Naive thymus-derived CD4-positive, alpha-beta T cell (primary cell): ENCODE data around the gene PITPNM1. TPM values are rescaled to one million over a fixed set of nuclear protein-coding genes. Genes with fewer than 3 reads are reported as not detected.
A peak's percentile ranks its signal among the peaks of the same experiment; 100 is the strongest.

Experiments used
- ATAC-seq: fragments of 150-1000 bp; cut with Tn5 transposase; 2 replicates; pipeline ENCODE4 v1.10.0; 2021; ENCODE audit warnings: mild to moderate bottlenecking, moderate library complexity
- CTCF ChIA-PET: fragments of 350-600 bp; sonication (Branson Sonifier 250); formaldehyde crosslinking; loops from one replicate; lab custom pipeline; 2021; ENCODE audit warnings: antibody characterized with exemption; lab: Charles Lee
- POLR2A ChIA-PET: fragments of 350-600 bp; sonication (Branson Sonifier 250); formaldehyde crosslinking; loops from one replicate; lab custom pipeline; 2021; ENCODE audit warnings: antibody characterized with exemption, inconsistent platforms; lab: Charles Lee
- DNase-seq, 9 donors: peaks; one replicate each; pipeline versions ENCODE4 v3.0.0 to v3.0.0-alpha.2; 2020 to 2022; ENCODE audit warnings: mixed read lengths in 1 of 9
- H3K27ac ChIP-seq: one replicate; pipeline ENCODE4 v1.7.0; 2013; ENCODE audit warnings: mild to moderate bottlenecking, low read depth, low read length, moderate library complexity
- H3K27me3 ChIP-seq, 2 donors: one replicate each; pipeline ENCODE4 v1.7.0; 2013; ENCODE audit warnings: low read length in 2 of 2, mild to moderate bottlenecking in 2 of 2, moderate library complexity in 2 of 2; ENCODE audit not compliant: control insufficient read depth in 2 of 2, insufficient read depth in 2 of 2
- H3K36me3 ChIP-seq, 3 experiments: 1 replicate in 2 of 3; 2 replicates in 1 of 3; pipeline ENCODE4 v1.7.0; 2013; ENCODE audit warnings: low read length in 3 of 3, mild to moderate bottlenecking in 3 of 3, moderate library complexity in 1 of 3; ENCODE audit not compliant: insufficient read depth in 3 of 3, control insufficient read depth in 2 of 3
- H3K4me1 ChIP-seq, 2 donors: one replicate each; pipeline ENCODE4 v1.7.0; 2013; ENCODE audit warnings: low read length in 2 of 2, mild to moderate bottlenecking in 2 of 2, moderate library complexity in 1 of 2; ENCODE audit not compliant: control insufficient read depth in 2 of 2, insufficient read depth in 2 of 2
- H3K4me3 ChIP-seq: 2 replicates; pipeline ENCODE4 v1.7.0; 2013; ENCODE audit warnings: mild to moderate bottlenecking, low read length
- H3K9me3 ChIP-seq, 3 experiments: 1 replicate in 2 of 3; 2 replicates in 1 of 3; pipeline ENCODE4 v1.7.0; 2013; ENCODE audit warnings: low read length in 3 of 3; ENCODE audit not compliant: control insufficient read depth in 2 of 3
- H3K27ac Mint-ChIP-seq, 9 donors: one replicate each; pipeline ENCODE4 v1.8.0; 2020 to 2022; ENCODE audit warnings: mixed read lengths in 9 of 9, mild to moderate bottlenecking in 8 of 9, moderate library complexity in 5 of 9, inconsistent platforms in 2 of 9
- H3K27me3 Mint-ChIP-seq, 5 donors: one replicate each; pipeline ENCODE4 v1.8.0; 2021 to 2022; ENCODE audit warnings: mixed read lengths in 5 of 5, mild to moderate bottlenecking in 1 of 5
- H3K36me3 Mint-ChIP-seq, 5 donors: one replicate each; pipeline ENCODE4 v1.8.0; 2020 to 2022; ENCODE audit warnings: mixed read lengths in 5 of 5, mild to moderate bottlenecking in 3 of 5, inconsistent platforms in 1 of 5
- H3K4me1 Mint-ChIP-seq, 7 donors: one replicate each; pipeline ENCODE4 v1.8.0; 2020 to 2022; ENCODE audit warnings: mixed read lengths in 7 of 7, mild to moderate bottlenecking in 3 of 7, inconsistent platforms in 1 of 7
- H3K4me3 Mint-ChIP-seq, 10 donors: one replicate each; pipeline ENCODE4 v1.8.0; 2020 to 2022; ENCODE audit warnings: mild to moderate bottlenecking in 10 of 10, mixed read lengths in 10 of 10, moderate library complexity in 6 of 10, inconsistent platforms in 2 of 10
- H3K9me3 Mint-ChIP-seq, 11 donors: one replicate each; pipeline ENCODE4 v1.8.0; 2020 to 2022; ENCODE audit warnings: mixed read lengths in 11 of 11, mild to moderate bottlenecking in 4 of 11, inconsistent platforms in 1 of 11, moderate library complexity in 1 of 11
- intact Hi-C, 2 donors: fragments of 100-400 bp; cut with micrococcal nuclease; formaldehyde crosslinking; loops; one replicate each; pipeline ENCODE4 v1.15.1; 2023
- polyA plus RNA-seq, 2 donors: library from polyadenylated mRNA; unstranded; fragments of 300-500 nt; fragmentation: Illumina TruSeq; gene quantifications; one replicate each; pipeline ENCODE4 v1.2.3, GENCODE V29; 2021
- total RNA-seq, 6 experiments: library from RNA in 5 of 6; stranded (reverse) in 5 of 6; gene quantifications; 1 replicate in 5 of 6; 2 replicates in 1 of 6; pipeline ENCODE4 v1.2.3 and lab custom pipeline; 2021 to 2026

Gene PITPNM1
- total and polyA plus RNA-seq, 7 experiments from 2014 or later = 9.5 to 133 (median 92.4) TPM

DNA sequence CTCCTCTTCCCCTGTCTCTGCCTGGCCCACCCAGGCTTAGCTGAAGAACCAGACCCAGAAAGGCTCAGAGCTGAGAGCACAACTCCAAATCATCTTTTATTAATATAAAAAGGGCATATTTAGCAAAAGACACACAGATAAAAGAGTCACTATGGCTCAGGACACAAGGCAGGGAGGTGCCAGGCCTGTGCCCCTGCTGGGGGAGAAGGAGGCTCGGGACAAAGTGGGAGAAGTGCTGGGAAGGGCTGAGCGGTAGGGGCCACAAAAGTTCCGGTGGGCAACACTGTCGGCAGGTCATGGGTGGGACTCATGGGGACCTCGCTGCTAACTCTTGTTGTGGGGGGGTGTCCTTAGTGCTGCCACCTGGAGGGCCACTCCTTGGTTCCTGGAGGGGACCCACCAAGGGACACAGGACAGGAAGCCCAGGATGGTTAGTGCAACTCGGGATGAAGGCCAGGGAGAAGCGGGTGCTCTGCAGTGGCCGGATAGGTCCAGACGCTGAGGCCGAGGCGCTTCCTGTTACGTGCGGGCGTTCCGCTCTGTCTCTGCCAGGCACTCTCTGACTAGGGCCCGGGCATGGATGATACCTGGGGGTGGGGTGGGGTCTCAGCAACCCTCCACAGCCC, 1.4 kb upstream of the PITPNM1 start:
- intact Hi-C loops = loop anchor here (1.0 to 5.0 kb wide), 12 partner anchors 22 to 1189 kb away; partner anchors contain the start of genes PTPRCAP (in 2 of the 2), CD248 (in 1 of the 2), GRK2 (in 1 of the 2) and POLD4 (in 1 of the 2)
- Histone ChIP-seq H3K4me3 (peak overlapping the region; percentile 81), H3K36me3 (peaks cover 0 to 18% (median 0%) of the 10 kb centered on the region in 3 experiments), H3K27ac (peak overlapping the region; percentile 96), H3K27me3 (no peaks in the 10 kb centered on the region), H3K9me3 (no peaks in the 10 kb centered on the region), H3K4me1 (peaks cover 40 to 45% of the 10 kb centered on the region in 2 donors)
- H3K4me3 Mint-ChIP-seq = peak overlapping the region; percentile 89 to 95 (median 90)
- H3K9me3 Mint-ChIP-seq = peaks cover 0 to 5% (median 0%) of the 10 kb centered on the region in 11 donors
- ChIA-PET POLR2A (interaction anchor here (0.6 to 5.0 kb wide), 14 partner anchors 22 to 387 kb away, joined by 3 to 40 read pairs (median 6); partner anchors contain the start of genes AIP, KDM2A, POLD4 and PPP1CA), CTCF (no interaction called here)
- peaks cover 0 to 16% (median 0%) of the 10 kb centered on the region in 5 donors for H3K36me3 Mint-ChIP-seq
- peak overlapping the region; percentile 87 to 98 (median 96) for H3K27ac Mint-ChIP-seq
- peaks cover 26 to 49% (median 41%) of the 10 kb centered on the region in 7 donors for H3K4me1 Mint-ChIP-seq
- peaks cover 0 to 11% (median 0%) of the 10 kb centered on the region in 5 donors for H3K27me3 Mint-ChIP-seq
- ATAC-seq = no peak
- DNase-seq = peak in 1 of 9 donors; percentile 29

GRCh38 chr11:67505605-67506396, 638 bp upstream of the PITPNM1 start:
- peaks cover 3 to 23% (median 5%) of the 10 kb centered on the region in 5 donors for H3K36me3 Mint-ChIP-seq
- peaks cover 40 to 45% of the 10 kb centered on the region in 2 donors for H3K4me1 ChIP-seq
- H3K4me3 ChIP-seq = peak overlapping the region; percentile 81
- DNase-seq (peak; percentile 84 to 91 (median 88)), ATAC-seq (peak; percentile 69)
- H3K36me3 ChIP-seq = peaks cover 0 to 26% (median 6%) of the 10 kb centered on the region in 3 experiments
- H3K4me1 Mint-ChIP-seq = peaks cover 31 to 54% (median 46%) of the 10 kb centered on the region in 7 donors
- H3K27me3 ChIP-seq = no peaks in the 10 kb centered on the region
- ChIA-PET CTCF (interaction anchor here (0.6 to 1.3 kb wide), 8 partner anchors 19 to 149 kb away, joined by 3 to 6 read pairs (median 3); partner anchors contain the start of gene PPP1CA), POLR2A (interaction anchor here (0.6 to 5.0 kb wide), 18 partner anchors 21 to 387 kb away, joined by 3 to 40 read pairs (median 4); partner anchors contain the start of genes AIP, KDM2A, POLD4 and PPP1CA)
- no peaks in the 10 kb centered on the region for H3K9me3 ChIP-seq
- intact Hi-C loops = loop anchor here (1.0 to 5.0 kb wide), 12 partner anchors 22 to 1188 kb away; partner anchors contain the start of genes PTPRCAP (in 2 of the 2), CD248 (in 1 of the 2), GRK2 (in 1 of the 2) and POLD4 (in 1 of the 2)
- peaks cover 0 to 5% (median 0%) of the 10 kb centered on the region in 11 donors for H3K9me3 Mint-ChIP-seq
- peaks cover 0 to 5% (median 0%) of the 10 kb centered on the region in 5 donors for H3K27me3 Mint-ChIP-seq
- H3K4me3 Mint-ChIP-seq = peak overlapping the region; percentile 89 to 95 (median 90)
- peak overlapping the region; percentile 96 for H3K27ac ChIP-seq
- peak overlapping the region; percentile 84 to 98 (median 93) for H3K27ac Mint-ChIP-seq

DNA sequence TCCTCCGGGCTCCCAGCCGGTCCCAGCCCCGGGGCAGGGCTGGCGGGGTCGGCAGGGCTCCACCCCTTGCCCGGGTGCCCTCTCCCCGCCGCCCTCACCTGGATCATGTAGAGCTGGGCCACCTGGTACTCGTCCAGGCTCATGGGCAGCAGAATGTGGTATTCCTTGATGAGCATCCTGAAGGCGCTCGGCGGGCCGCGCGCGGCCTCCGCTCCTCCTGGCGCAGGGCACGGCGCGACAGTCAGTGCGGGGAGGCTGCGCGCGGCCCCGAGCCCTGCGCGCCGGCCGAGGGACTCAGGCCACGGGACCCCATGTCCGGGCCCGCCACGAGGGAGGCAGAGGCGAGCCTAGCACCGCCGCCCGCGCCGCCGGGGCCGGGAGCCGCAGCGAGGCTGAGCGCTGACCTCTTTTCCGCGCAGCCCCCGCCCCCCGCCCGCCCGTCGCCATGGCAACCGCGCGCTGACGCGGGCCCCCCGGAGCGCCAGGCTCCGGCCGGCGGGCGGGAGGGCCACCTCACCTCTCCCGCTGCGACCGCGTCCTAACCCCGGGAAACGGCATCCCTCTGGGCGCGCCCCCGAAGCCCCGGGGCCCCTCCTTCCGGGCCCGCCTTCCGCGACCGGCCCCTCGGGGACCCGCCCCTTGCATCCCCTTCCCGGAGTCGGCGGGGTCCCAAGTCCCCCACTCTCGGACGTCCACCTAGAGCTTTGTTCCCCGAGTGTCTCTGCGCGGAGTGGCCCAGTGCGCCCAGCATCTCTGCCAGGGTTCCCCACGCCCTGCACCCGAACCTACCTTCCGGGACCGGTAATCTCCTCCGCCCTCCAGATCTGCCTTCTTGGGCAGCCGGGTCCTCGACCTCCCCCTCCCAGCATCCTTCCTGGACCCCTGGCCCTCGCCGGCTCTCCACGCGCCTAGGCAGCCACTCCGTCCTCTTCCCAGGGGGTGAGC, 886 bp downstream of the PITPNM1 start:
- H3K36me3 Mint-ChIP-seq = peaks cover 8 to 33% (median 11%) of the 10 kb centered on the region in 5 donors
- peaks cover 35 to 54% (median 50%) of the 10 kb centered on the region in 7 donors for H3K4me1 Mint-ChIP-seq
- H3K9me3 Mint-ChIP-seq = peaks cover 0 to 5% (median 0%) of the 10 kb centered on the region in 11 donors
- CTCF ChIA-PET = interaction anchor here (0.6 to 1.3 kb wide), 3 partner anchors 103 to 147 kb away, joined by 3 to 4 read pairs (median 3); partner anchors contain the start of gene PPP1CA
- Histone ChIP-seq H3K27me3 (no peaks in the 10 kb centered on the region), H3K4me3 (peak overlapping the region; percentile 81), H3K36me3 (peaks cover 0 to 39% (median 6%) of the 10 kb centered on the region in 3 experiments), H3K27ac (peak overlapping the region; percentile 96), H3K9me3 (no peaks in the 10 kb centered on the region), H3K4me1 (peaks cover 40 to 45% of the 10 kb centered on the region in 2 donors)
- intact Hi-C loops = no loop called here
- H3K27ac Mint-ChIP-seq = peak overlapping the region; percentile 31 to 98 (median 87)
- POLR2A ChIA-PET = interaction anchor here (0.8 to 5.0 kb wide), 9 partner anchors 14 to 148 kb away, joined by 3 to 40 read pairs (median 5); partner anchors contain the start of genes AIP, PPP1CA, PTPRCAP and TMEM134
- peak in 5 of 9 donors; percentile 28 to 58 (median 30) for DNase-seq
- H3K4me3 Mint-ChIP-seq = peak overlapping the region; percentile 87 to 95 (median 91)
- peaks cover 0 to 2% (median 0%) of the 10 kb centered on the region in 5 donors for H3K27me3 Mint-ChIP-seq
- ATAC-seq = no peak

- H3K4me1 ChIP-seq = peaks cover 35 to 39% of the 10 kb centered on the region in 2 donors
- ATAC-seq = no peak
- DNase-seq = no peak
- H3K27me3 ChIP-seq = no peaks in the 10 kb centered on the region
- Mint-ChIP-seq H3K4me3 (peak overlapping the region; percentile 48 to 95 (median 76)), H3K9me3 (peaks cover 0 to 3% (median 0%) of the 10 kb centered on the region in 11 donors), H3K4me1 (peaks cover 28 to 46% (median 43%) of the 10 kb centered on the region in 7 donors), H3K27me3 (no peaks in the 10 kb centered on the region), H3K36me3 (peaks cover 8 to 33% (median 11%) of the 10 kb centered on the region in 5 donors), H3K27ac (peak overlapping the region; percentile 2 to 83 (median 72))
- H3K36me3 ChIP-seq = peaks cover 0 to 46% (median 6%) of the 10 kb centered on the region in 3 experiments
- no peaks in the 10 kb centered on the region for H3K9me3 ChIP-seq
- ChIA-PET POLR2A (interaction anchor here (0.8 to 5.0 kb wide), 5 partner anchors 12 to 103 kb away, joined by 3 to 28 read pairs (median 4); partner anchors contain the start of genes PPP1CA and TMEM134), CTCF (interaction anchor here (0.5 kb wide), 1 partner anchor 111 kb away, joined by 3 read pairs; no protein-coding TSS in a partner anchor)
- peak overlapping the region; percentile 96 for H3K27ac ChIP-seq
- intact Hi-C loops = no loop called here
- peak overlapping the region; percentile 20 for H3K4me3 ChIP-seq
Observed at GRCh38 chr11:67503119-67504004, 1.8 kb downstream of the PITPNM1 start.
